Spleen (tissue), 7 donors: ENCODE data around the gene PTGS1.
A peak's percentile ranks its signal among the peaks of the same experiment; 100 is the strongest.

Experiments
- POLR2A ChIP-seq, 3 donors: fragments of 450-650 bp; IDR thresholded peaks; one replicate each; pipeline ENCODE4 v1.5.1; 2017; ENCODE audit warnings: antibody characterized with exemption in 3 of 3, mild to moderate bottlenecking in 1 of 3
- POLR2AphosphoS5 ChIP-seq, 3 donors: sonication (generic); formaldehyde crosslinking; IDR thresholded peaks; one replicate each; pipeline ENCODE4 v1.5.1; 2017; ENCODE audit warnings: antibody characterized with exemption in 3 of 3
- TF ChIP-seq, protein P1 (sequence below), 11 experiments: fragments of 200-600 bp in 7 of 11; fragments of 450-650 bp in 4 of 11; sonication (generic) in 4 of 11; IDR thresholded peaks in 8 of 11; conservative IDR thresholded peaks in 3 of 11; 1 replicate in 7 of 11; 2 replicates in 4 of 11; pipeline versions ENCODE4 v1.4.0 to v1.8.0; 2016 to 2021; ENCODE audit warnings: antibody characterized with exemption in 11 of 11, inconsistent platforms in 4 of 11, mild to moderate bottlenecking in 1 of 11
- donor health status: DM: no; HTN: no; CAD: no; lungs with moderate emphysema.
- donor health status: DM: no; HTN: no; CAD: no.
- donor health status: DM: no; HTN: no; CAD: no.

DNA sequence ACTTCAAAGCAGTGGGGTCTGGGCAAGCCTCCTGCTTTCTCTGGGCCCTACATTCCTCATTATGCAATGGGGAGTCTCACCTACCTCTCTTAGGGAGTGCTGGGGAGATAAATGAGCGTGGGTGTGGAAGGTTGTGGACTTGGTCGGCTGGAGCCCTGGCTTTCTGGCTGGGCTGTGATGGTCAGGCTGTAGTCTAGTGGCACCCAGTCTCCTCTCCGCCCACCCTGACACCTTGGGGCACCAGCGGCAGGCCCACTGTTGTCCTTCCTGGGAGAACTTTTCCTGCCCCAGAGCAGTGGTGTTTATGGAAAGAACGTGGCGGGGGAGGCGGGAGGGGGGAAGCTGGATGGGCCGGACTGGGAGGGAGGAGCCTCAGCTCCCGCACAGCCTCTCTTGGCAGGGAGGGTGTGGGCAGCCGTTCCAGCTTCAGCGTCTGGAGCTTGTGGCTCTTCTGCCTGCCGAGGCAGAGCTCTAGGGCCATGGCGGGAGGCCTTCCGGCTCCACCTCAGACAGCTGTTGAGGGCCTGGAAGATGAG, 4.1 kb downstream of the PTGS1 start:
- TF ChIP-seq, protein P1, sequence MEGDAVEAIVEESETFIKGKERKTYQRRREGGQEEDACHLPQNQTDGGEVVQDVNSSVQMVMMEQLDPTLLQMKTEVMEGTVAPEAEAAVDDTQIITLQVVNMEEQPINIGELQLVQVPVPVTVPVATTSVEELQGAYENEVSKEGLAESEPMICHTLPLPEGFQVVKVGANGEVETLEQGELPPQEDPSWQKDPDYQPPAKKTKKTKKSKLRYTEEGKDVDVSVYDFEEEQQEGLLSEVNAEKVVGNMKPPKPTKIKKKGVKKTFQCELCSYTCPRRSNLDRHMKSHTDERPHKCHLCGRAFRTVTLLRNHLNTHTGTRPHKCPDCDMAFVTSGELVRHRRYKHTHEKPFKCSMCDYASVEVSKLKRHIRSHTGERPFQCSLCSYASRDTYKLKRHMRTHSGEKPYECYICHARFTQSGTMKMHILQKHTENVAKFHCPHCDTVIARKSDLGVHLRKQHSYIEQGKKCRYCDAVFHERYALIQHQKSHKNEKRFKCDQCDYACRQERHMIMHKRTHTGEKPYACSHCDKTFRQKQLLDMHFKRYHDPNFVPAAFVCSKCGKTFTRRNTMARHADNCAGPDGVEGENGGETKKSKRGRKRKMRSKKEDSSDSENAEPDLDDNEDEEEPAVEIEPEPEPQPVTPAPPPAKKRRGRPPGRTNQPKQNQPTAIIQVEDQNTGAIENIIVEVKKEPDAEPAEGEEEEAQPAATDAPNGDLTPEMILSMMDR (IDR thresholded peaks at IDR 0.05 in 8 of 11, conservative IDR thresholded peaks at IDR 0.05 in 3 of 11): no peak
- no peak for TF ChIP-seq POLR2A (IDR thresholded peaks at IDR 0.05)
- peak in 1 of 3 donors; percentile 19 for TF ChIP-seq POLR2AphosphoS5 (IDR thresholded peaks at IDR 0.05)
